ENCODE results near the gene ADCY4.

GRCh38 chr14:24293525-24293924, 41.3 kb downstream of the ADCY4 start:
- TF ChIP-seq CTCF (conservative IDR thresholded peaks at IDR 0.05; ENCODE audit: low read depth, low read length) (no peak), EZH2 (IDR thresholded peaks at IDR 0.05; ENCODE audit: low read length, unreplicated experiment) (no peak), EZH2phosphoT487 (IDR thresholded peaks at IDR 0.05; ENCODE audit: borderline replicate concordance, low read length) (no peak)
